Activated CD8-positive, alpha-beta T cell treated with anti-CD3 and anti-CD28 coated beads, Interleukin-2, amount 10 ng/mL, durations not matched to agents 7 days and 5 days (primary cell): Measurements from ENCODE around the gene SLC25A2. TPM values are rescaled to one million over a fixed set of nuclear protein-coding genes. Genes with fewer than 3 reads are reported as not detected.
"Not testable (repeated sequence)": the region's sequence is repeated elsewhere in the genome, so short reads cannot be mapped to it uniquely, and the experiment has no call there.

Experiments used
- ATAC-seq: fragments of 150-1000 bp; cut with Tn5 transposase; one replicate; pipeline ENCODE4 v1.10.0; 2021; ENCODE audit warnings: moderate library complexity
- CTCF ChIA-PET: fragments of 350-600 bp; sonication (Branson Sonifier 250); formaldehyde crosslinking; loops from one replicate; lab custom pipeline; 2021; ENCODE audit warnings: antibody characterized with exemption; lab: Charles Lee
- POLR2A ChIA-PET: fragments of 350-600 bp; sonication (Branson Sonifier 250); formaldehyde crosslinking; loops from one replicate; lab custom pipeline; 2021; ENCODE audit warnings: antibody characterized with exemption; lab: Charles Lee
- DNase-seq: peaks from one replicate; pipeline ENCODE4 v3.0.0-alpha.2; 2020
- H3K27ac Mint-ChIP-seq: one replicate; pipeline ENCODE4 v1.8.0; 2021; ENCODE audit warnings: mild to moderate bottlenecking, mixed read lengths
- H3K27me3 Mint-ChIP-seq: one replicate; pipeline ENCODE4 v1.8.0; 2021; ENCODE audit warnings: low read depth, mixed read lengths
- H3K36me3 Mint-ChIP-seq: one replicate; pipeline ENCODE4 v1.8.0; 2021; ENCODE audit warnings: low read depth, mixed read lengths
- H3K4me1 Mint-ChIP-seq: one replicate; pipeline ENCODE4 v1.8.0; 2021; ENCODE audit warnings: low read depth, mixed read lengths
- H3K4me3 Mint-ChIP-seq: one replicate; pipeline ENCODE4 v1.8.0; 2021; ENCODE audit warnings: mild to moderate bottlenecking, mixed read lengths
- H3K9me3 Mint-ChIP-seq: one replicate; pipeline ENCODE4 v1.8.0; 2022; ENCODE audit warnings: mixed read lengths; ENCODE audit not compliant: insufficient read depth
- total RNA-seq, 2 experiments: library from RNA; stranded (reverse); gene quantifications; one replicate each; pipeline ENCODE4 v1.2.3, GENCODE V29; 2021

SLC25A2 gene
- total RNA-seq, 2 experiments from 2014 or later = 0.39 to 0.84 TPM

GRCh38 chr5:141332571-141332970, 28.7 kb upstream of the SLC25A2 start:
- DNase-seq, H3K4me1 Mint-ChIP-seq, H3K4me3 Mint-ChIP-seq, H3K36me3 Mint-ChIP-seq, POLR2A ChIA-PET, H3K27ac Mint-ChIP-seq, ATAC-seq: not testable (repeated sequence)
- H3K27me3 Mint-ChIP-seq = peaks cover 39% of the 10 kb centered on the region
- CTCF ChIA-PET = interaction anchor here (1.3 to 1.7 kb wide), 3 partner anchors 10 to 23 kb away, joined by 4 read pairs; partner anchors contain the start of gene TAF7
- H3K9me3 Mint-ChIP-seq = peaks cover 13% of the 10 kb centered on the region

GRCh38 chr5:141330299-141331080, 26.6 kb upstream of the SLC25A2 start, which contains the start of gene PCDHGA1:
Gene PCDHGA1, plus strand, starts transcription at chr5:141330514.
- ChIA-PET CTCF (interaction anchor here (0.8 to 3.4 kb wide), 11 partner anchors 10 to 238 kb away, joined by 3 to 29 read pairs (median 3); partner anchors contain the start of genes PCDHB9, PCDHGA10, PCDHGB3 and TAF7), POLR2A (interaction anchor here (0.8 to 2.3 kb wide), 3 partner anchors 10 kb away, joined by 3 to 14 read pairs (median 6); partner anchors contain the start of gene TAF7)
- H3K36me3 Mint-ChIP-seq = peaks cover 7% of the 10 kb centered on the region
- H3K27me3 Mint-ChIP-seq = peaks cover 31% of the 10 kb centered on the region
- H3K4me1 Mint-ChIP-seq = peaks cover 5% of the 10 kb centered on the region
- DNase-seq (peak; percentile 43), ATAC-seq (no peak)
- peaks cover 13% of the 10 kb centered on the region for H3K9me3 Mint-ChIP-seq
- H3K27ac Mint-ChIP-seq = no peak within 1 kb of the TSS
- H3K4me3 Mint-ChIP-seq = no peak within 1 kb of the TSS

- H3K4me3 Mint-ChIP-seq = no peak overlapping the region
- ATAC-seq (no peak), DNase-seq (no peak)
- H3K9me3 Mint-ChIP-seq = peaks cover 15% of the 10 kb centered on the region
- no peak overlapping the region for H3K27ac Mint-ChIP-seq
- peaks cover 5% of the 10 kb centered on the region for H3K36me3 Mint-ChIP-seq
- CTCF ChIA-PET = interaction anchor here (1.3 to 3.4 kb wide), 2 partner anchors 7 to 10 kb away, joined by 6 to 29 read pairs; partner anchors contain the start of genes PCDHGA2 and TAF7
- peaks cover 23% of the 10 kb centered on the region for H3K27me3 Mint-ChIP-seq
- POLR2A ChIA-PET = interaction anchor here (2.3 kb wide), 1 partner anchor 8 kb away, joined by 14 read pairs; the partner anchor contains the start of gene TAF7
- H3K4me1 Mint-ChIP-seq = peaks cover 5% of the 10 kb centered on the region
Measured at GRCh38 chr5:141328231-141328630, 24.4 kb upstream of the SLC25A2 start.

- Mint-ChIP-seq H3K27me3 (peaks cover 18% of the 10 kb centered on the region), H3K36me3 (peaks cover 9% of the 10 kb centered on the region), H3K27ac (no peak overlapping the region), H3K4me3 (peak overlapping the region; percentile 80), H3K4me1 (peaks cover 12% of the 10 kb centered on the region), H3K9me3 (peaks cover 25% of the 10 kb centered on the region)
- ChIA-PET POLR2A (interaction anchor here (0.6 kb wide), 1 partner anchor 9 kb away, joined by 3 read pairs; no protein-coding TSS in a partner anchor), CTCF (interaction anchor here (0.9 to 1.7 kb wide), 4 partner anchors 16 to 238 kb away, joined by 3 to 4 read pairs (median 4); partner anchors contain the start of gene PCDHGA4)
- DNase-seq = peak; percentile 78
- ATAC-seq = peak; percentile 93
Measured at GRCh38 chr5:141326088-141326854, 22.4 kb upstream of the SLC25A2 start.

- Mint-ChIP-seq H3K4me3 (no peak overlapping the region), H3K36me3 (peaks cover 44% of the 10 kb centered on the region)
- CTCF ChIA-PET = interaction anchor here (0.9 to 3.4 kb wide), 4 partner anchors 7 to 242 kb away, joined by 3 to 29 read pairs (median 8); partner anchors contain the start of gene PCDHGA1
Measured at GRCh38 chr5:141322261-141322660, 18.4 kb upstream of the SLC25A2 start.

GRCh38 chr5:141320225-141321169, 16.6 kb upstream of the SLC25A2 start, which contains the start of gene TAF7:
Gene TAF7, minus strand, starts transcription at chr5:141320784. Its CDS starts 740 bp downstream, at chr5:141320044.
- H3K36me3 Mint-ChIP-seq = peaks cover 59% of the 10 kb centered on the region
- H3K9me3 Mint-ChIP-seq = peaks cover 53% of the 10 kb centered on the region
- H3K4me1 Mint-ChIP-seq = peaks cover 33% of the 10 kb centered on the region
- peaks cover 2% of the 10 kb centered on the region for H3K27me3 Mint-ChIP-seq
- peak within 1 kb of the TSS; percentile 100 for H3K27ac Mint-ChIP-seq
- ATAC-seq (peak; percentile 94), DNase-seq (peak; percentile 95)
- ChIA-PET POLR2A (interaction anchor here (0.6 to 1.8 kb wide), 20 partner anchors 9 to 640 kb away, joined by 3 to 14 read pairs (median 3); partner anchors contain the start of gene PCDHGA1), CTCF (interaction anchor here (0.7 to 4.5 kb wide), 40 partner anchors 9 to 630 kb away, joined by 3 to 33 read pairs (median 4); partner anchors contain the start of genes HARS1, PCDHB14, PCDHGA1 and PCDHGA10)
- H3K4me3 Mint-ChIP-seq = peak within 1 kb of the TSS; percentile 99

More at GRCh38 chr5:141322261-141322660, 18.4 kb upstream of the SLC25A2 start:
- H3K9me3 Mint-ChIP-seq = peaks cover 50% of the 10 kb centered on the region
- DNase-seq (no peak), ATAC-seq (no peak)
- POLR2A ChIA-PET = no interaction called here
- peaks cover 38% of the 10 kb centered on the region for H3K4me1 Mint-ChIP-seq
- H3K27ac Mint-ChIP-seq = no peak overlapping the region
- H3K27me3 Mint-ChIP-seq = peaks cover 4% of the 10 kb centered on the region

- ChIA-PET CTCF (interaction anchor here (0.7 to 4.5 kb wide), 35 partner anchors 8 to 594 kb away, joined by 3 to 33 read pairs (median 4); partner anchors contain the start of genes PCDHGA1, PCDHGA10, PCDHGA11 and PCDHGA2), POLR2A (interaction anchor here (0.6 to 1.8 kb wide), 15 partner anchors 8 to 618 kb away, joined by 3 to 14 read pairs (median 3); partner anchors contain the start of gene PCDHGA1)
- Mint-ChIP-seq H3K36me3 (peaks cover 67% of the 10 kb centered on the region), H3K4me1 (peaks cover 33% of the 10 kb centered on the region), H3K27me3 (peaks cover 2% of the 10 kb centered on the region), H3K9me3 (peaks cover 56% of the 10 kb centered on the region), H3K27ac (peak overlapping the region; percentile 100), H3K4me3 (peak overlapping the region; percentile 99)
- DNase-seq (no peak), ATAC-seq (no peak)
Measured at GRCh38 chr5:141319699-141320098, 15.8 kb upstream of the SLC25A2 start.

GRCh38 chr5:141319202-141319601, 15.4 kb upstream of the SLC25A2 start:
- Mint-ChIP-seq H3K9me3 (peaks cover 57% of the 10 kb centered on the region), H3K27me3 (no peaks in the 10 kb centered on the region), H3K36me3 (peaks cover 70% of the 10 kb centered on the region), H3K4me1 (peaks cover 33% of the 10 kb centered on the region), H3K27ac (peak overlapping the region; percentile 37), H3K4me3 (peak overlapping the region; percentile 99)
- ChIA-PET CTCF (interaction anchor here (0.6 to 4.5 kb wide), 9 partner anchors 10 to 194 kb away, joined by 3 to 33 read pairs (median 6); partner anchors contain the start of genes PCDHGA1, PCDHGA3, PCDHGA4 and PCDHGB3), POLR2A (interaction anchor here (0.8 kb wide), 1 partner anchor 50 kb away, joined by 3 read pairs; no protein-coding TSS in a partner anchor)
- ATAC-seq = no peak
- no peak for DNase-seq

GRCh38 chr5:141316963-141317362, 13.1 kb upstream of the SLC25A2 start:
- H3K4me3 Mint-ChIP-seq, POLR2A ChIA-PET, H3K27ac Mint-ChIP-seq, DNase-seq, H3K27me3 Mint-ChIP-seq, ATAC-seq: not testable (repeated sequence)
- peaks cover 62% of the 10 kb centered on the region for H3K9me3 Mint-ChIP-seq
- H3K4me1 Mint-ChIP-seq = peaks cover 30% of the 10 kb centered on the region
- CTCF ChIA-PET = interaction anchor here (4.5 kb wide), 1 partner anchor 27 kb away, joined by 33 read pairs; the partner anchor contains the start of gene PCDHGA3
- H3K36me3 Mint-ChIP-seq = peaks cover 80% of the 10 kb centered on the region

GRCh38 chr5:141313711-141314110, 9.9 kb upstream of the SLC25A2 start:
- Mint-ChIP-seq H3K27me3 (no peaks in the 10 kb centered on the region), H3K36me3 (peaks cover 60% of the 10 kb centered on the region), H3K4me1 (peaks cover 5% of the 10 kb centered on the region), H3K9me3 (peaks cover 49% of the 10 kb centered on the region), H3K27ac (no peak overlapping the region), H3K4me3 (no peak overlapping the region)
- CTCF ChIA-PET = no interaction called here
- POLR2A ChIA-PET = no interaction called here
- DNase-seq (no peak), ATAC-seq (no peak)
